Nucleus accumbens (tissue), 56 donors: ENCODE results near the gene BEND5.

Source experiments
- DNase-seq, 56 donors: peaks; one replicate each; lab custom pipeline; 2025; lab: John Stamatoyannopoulos, UW

Gene BEND5

DNA sequence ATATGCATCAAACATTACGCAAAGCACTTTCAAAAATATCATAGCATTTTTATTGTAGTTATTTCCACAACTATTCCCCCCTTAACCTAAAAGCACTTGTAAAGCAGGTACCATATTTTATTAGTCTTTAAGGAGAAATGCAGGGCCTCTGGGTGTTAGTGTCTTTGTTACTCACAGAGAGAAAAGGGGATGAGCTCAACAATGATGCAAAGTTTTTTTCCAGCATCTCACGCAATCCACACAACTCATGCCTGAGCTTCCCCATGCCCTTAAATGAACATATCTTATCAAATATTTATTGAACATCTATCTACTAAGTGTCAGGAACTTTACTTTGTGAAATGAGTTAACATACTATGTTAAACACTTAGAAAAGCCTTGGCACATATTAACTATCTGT is 50.6 kb downstream of the BEND5 start:
- DNase-seq, result no peak

DNA sequence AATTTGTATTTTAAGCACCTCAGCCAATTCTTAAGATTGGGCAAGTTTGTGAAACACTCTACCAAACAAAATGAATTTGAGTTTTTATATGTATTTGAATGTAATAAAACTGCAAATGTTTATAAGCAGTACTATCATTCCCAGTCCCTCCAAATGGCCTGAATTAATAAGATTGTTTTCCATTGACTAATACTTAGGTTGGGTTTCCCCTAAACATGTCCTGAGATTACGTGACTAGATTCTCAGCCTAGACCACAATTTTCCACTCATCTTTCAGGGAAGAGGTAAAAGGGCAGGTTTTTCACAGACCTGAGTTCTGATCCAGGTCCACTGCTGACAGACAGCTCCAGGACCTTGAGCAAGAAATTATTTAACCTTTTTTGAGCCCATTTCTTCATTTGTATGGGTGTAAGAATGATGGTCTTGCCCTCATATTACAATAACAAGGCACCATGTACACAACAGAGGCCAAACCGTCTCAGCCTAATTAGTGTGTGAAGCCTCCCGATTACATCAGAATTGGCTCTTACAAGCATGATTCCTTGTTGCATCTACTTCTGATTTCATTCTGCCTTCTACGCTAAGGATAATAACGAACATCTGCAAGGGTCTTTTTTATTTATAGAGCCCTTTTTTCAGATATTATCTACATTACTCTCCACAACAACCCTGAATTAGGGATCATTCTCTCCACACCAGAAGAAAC is 51.2 kb downstream of the BEND5 start:
- no peak for DNase-seq

DNA sequence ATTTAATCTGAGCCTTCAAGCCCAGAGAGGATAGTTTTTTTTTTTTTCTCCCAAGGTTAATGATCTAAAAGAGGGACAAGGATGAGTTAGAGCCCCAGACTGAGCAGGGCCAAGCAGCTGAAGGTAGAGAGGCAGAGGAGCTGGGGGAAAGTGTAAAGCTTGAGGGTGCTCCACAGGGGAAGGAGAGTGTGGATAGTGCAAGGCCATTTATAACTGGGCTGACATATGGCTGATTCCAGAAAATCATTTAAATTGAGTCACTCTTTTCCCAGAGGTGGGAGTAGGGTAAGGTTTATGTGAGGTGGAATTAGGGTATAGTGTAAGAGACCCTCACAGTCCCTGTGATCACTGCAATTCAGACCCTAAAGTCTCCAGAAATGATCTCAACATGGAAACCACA is 55.8 kb downstream of the BEND5 start:
- no peak for DNase-seq

DNA sequence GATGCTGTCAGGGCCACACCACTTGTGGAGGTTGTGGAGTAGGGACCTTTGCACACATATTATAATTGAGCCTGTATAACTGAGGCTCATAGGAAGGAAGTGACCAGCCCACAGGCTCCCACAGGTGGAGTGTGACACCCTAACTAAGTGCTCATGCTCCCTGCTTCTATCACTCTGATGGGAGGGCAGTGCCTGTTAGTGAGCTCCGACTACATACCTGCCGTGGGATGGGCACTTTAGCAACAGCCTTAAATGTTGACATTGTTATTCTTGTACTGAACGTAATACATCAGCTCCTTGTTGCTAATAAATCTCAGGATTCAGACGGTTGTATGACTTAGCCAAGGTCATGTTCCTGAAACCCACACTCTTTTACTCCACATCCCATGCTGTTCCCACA is 58.0 kb downstream of the BEND5 start:
- no peak for DNase-seq

GRCh38 chr1:48718116-48718630 is 58.5 kb downstream of the BEND5 start:
- no peak for DNase-seq

DNA sequence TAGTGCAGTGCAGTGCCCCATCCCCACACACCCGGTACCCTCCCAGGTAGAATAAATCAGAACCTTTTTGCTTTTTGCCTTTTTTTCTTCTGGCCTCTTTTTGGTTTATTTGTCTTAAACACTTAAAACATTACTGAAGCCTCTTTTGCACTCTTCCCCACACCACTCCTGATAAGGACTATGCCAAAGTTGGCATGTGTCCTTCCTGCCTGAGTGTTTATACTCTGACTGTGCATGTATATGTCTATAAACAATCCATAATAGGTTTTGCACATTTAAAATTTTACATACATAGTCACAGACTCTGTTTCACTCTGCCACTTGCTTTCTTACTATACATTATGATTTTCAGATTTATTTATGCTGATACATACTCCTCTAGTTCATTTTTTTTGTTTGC is 59.6 kb downstream of the BEND5 start:
- no peak for DNase-seq

DNA sequence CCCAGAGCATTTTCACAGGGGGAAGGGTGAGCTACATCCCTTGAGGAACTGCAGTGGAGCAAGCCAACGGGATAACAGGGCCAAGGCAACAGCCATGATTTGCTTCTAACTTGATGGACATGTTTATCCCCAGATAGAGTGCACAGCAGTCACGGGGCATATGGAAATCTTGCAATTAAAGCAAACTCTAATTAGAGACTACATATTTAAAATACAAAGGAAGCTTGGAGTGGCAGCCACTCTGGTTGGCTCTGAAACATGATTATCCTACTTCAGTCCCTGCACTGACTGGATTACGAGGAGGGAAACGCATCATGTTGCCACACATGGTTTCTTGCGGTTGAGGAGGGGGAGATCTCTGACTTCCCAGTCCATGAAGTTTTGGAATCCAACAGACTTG is 60.8 kb downstream of the BEND5 start:
- no peak for DNase-seq

DNA sequence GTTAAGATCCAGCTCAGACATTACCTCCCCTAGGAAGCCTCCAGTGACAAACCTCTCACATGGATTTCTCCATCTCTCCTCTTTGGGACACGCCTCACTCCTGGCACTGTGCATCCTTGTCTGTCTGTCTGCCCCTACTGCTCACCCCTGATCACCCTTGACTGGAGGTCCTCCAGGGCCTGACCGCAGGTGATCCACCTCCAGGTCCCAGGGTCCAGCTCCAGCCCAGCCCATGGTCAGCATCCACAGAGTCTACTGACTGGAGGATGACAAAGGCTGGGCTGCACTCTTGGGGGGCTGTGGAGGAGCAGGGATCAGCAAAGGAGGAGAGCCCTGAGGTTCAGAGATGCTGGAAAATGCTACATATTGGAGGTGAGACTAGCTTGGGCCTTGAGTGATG is 65.8 kb downstream of the BEND5 start:
- DNase-seq, result no peak

DNA sequence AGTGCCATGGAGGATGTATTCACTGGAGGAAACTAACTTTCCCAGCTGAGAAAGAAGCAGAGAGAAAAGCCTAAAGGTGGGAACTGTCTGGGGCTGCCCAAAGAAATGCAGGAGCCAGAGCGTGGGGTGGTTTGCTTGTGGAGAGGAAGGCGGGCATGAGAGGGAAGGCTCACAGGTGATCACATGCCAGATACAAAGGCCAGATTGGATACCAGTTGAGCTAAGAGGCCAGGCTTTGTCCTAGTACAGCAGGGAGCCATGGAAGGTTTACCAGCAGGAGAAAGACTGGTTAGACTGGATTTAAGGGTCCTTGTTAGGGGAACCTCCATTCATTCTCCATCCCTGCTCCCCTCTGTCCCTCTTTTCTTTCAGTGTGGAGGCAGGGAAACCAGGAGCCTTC is 66.4 kb downstream of the BEND5 start:
- no peak for DNase-seq

DNA sequence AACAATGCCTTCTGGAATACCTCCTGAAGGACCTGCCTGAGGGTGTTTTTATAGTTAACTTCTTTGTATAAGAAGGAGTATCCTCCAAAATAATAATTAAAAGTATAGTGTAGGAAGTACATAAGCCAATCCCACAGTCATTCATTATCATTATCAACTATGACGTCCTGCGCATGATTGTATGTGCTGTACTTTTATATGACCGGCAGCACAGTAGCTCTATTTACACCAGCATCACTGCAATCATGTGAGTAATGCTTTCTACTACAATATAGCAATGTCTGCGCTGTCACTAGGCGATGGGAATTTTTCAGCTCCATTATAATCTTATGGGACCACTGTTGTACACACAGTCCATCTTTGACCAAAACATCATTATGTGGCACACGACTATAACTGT is 72.0 kb downstream of the BEND5 start:
- no peak for DNase-seq

GRCh38 chr1:48701445-48701844 is 75.2 kb downstream of the BEND5 start:
- DNase-seq, result peak in 3 of 56 donors; percentile 1 to 26 (median 3)

DNA sequence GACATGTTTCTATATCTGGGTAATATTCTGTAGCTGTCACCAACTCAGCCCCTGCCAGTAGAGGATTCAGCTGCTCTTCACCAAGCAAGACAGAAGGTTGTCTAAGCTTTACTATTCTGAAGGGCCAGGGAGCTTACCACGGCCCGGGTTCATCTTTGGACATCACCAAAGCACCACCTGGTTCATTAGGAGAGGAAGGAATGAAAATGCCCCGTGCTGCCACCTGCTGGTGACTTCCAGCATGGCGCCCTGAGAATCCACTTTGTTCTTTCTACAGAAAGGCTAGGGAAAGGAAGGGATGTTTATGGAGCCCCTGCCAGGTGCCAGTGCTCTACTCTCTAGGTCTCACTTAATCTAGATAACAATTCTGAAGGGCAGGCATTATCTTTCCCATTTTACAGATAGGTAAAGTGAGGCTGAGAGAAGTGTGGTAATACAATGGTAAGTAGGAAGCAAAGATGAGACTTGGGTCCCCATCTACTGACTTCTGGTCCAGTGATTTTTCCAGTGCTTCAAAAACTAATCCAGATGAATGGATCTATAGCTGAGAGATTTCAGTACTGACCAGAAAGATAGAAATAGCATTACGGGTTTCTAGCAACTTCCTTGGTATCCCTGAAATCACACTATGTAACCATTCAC is 79.5 kb downstream of the BEND5 start:
- DNase-seq, result peak in 45 of 56 donors; percentile 2 to 83 (median 30)

DNA sequence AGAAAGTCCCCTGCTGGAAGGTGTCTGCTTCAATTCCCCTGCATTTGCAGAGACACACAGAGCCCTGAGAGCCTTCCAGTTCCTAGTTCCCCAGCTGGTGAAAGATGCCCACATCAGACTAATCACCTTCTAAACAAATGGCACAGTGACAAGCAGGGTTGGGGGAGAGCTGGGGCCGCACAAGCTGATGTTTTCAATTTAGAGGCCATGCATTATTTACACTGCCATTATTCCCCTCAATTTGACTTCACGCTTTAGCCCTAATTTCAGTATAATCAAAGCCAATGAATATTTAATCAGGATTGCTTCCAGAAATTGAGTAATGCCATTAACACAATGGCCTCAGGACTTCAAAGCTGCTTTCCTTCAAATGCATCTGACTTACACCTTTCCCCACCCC is 81.5 kb downstream of the BEND5 start:
- no peak for DNase-seq

GRCh38 chr1:48693674-48694320 is 82.9 kb downstream of the BEND5 start:
- DNase-seq, result no peak

- no peak for DNase-seq
These were observed 83.5 kb downstream of the BEND5 start for GRCh38 chr1:48693180-48693579.

DNA sequence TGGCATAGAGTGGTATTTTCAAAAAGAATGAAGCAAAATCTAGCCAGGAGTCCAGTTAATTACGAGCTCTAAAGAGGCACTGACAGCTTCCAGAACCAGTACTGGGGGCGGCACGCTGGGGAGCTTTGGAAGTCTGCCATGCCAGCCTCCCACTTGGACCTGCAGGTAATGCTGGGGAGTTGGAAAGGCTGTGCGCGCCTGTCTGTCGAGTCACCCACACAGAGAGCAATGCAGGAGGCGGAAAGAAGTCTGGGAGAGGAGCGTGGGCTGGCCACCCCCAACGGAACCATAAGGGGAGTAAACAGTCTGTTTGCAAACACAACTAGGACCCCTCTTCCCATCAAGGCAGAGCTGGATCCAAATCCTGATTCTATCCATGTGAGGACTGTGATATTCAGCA is 84.5 kb downstream of the BEND5 start:
- peak in 17 of 56 donors; percentile 10 to 59 (median 18) for DNase-seq

DNA sequence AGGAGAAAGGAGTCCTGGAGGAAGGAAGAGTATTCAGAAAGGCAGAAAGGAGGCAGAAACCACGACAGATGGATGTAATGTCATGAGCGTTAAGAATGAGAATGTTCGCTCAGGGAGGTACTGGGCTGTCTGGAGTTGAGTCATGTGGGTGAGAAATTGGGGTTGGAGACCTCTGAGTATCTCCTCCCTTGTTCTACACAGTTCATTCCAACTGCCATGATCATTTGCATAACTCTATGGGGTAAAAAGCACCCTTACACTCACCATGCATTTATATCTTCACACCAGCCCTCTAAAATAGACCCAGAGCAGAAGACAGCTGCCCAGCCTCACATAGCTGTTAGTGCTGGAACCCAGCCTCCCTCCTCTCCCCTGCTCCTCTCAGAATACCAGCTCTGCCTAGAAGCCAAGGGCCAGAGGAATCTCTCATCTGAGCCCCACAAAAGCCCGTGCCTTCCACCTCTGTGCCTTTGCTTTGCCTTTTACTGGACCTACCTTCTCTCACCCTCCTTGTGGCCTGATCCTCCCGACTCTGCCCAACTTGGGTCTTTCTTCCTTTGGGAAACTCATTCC is 85.2 kb downstream of the BEND5 start:
- no peak for DNase-seq

GRCh38 chr1:48688102-48688760 is 88.5 kb downstream of the BEND5 start:
- no peak for DNase-seq

DNA sequence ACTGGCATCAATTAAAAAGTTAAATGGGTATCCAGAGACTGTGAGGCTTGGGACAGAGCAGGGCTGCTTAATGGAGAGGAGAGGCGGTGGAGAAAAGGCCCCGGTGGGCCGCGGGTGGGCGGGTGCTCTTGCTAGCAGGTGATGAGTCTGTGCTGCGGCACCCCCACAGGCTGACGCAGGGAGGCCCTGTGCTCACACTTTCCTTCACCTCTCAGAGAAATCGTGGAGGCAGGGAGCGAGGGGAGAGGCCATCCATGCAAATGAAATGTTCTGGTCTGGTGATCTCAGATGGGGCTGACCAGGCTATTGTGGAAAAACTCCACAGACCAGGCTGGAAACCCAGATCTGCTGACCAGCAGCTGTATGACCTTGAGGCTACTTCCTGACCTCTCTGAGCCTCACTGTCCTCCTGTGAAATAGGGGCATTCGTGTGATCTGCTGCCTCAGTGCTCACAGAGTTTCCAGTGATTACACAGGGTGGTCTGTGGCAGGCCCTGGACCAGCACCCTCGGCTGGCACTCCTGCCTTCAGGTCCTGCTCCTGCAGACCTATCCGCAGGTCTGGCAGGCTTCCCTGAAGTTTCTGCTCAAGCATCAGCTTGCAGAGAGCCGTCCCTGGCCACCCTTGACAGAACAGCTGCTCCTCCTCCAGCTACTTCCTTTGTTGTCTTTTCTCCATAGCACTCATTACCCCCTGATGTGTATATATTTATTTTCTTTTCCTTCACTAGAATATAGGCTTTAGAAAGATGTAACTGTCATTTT is 89.2 kb downstream of the BEND5 start:
- peak in 16 of 56 donors; percentile 10 to 55 (median 22) for DNase-seq

- DNase-seq, result no peak
These were observed 90.5 kb downstream of the BEND5 start for GRCh38 chr1:48686159-48686558.
